ENCODE data around the gene KBTBD4.

The KBTBD4 gene

GRCh38 chr11:47524291-47524874 lies 54.4 kb downstream of the KBTBD4 start:
- Histone ChIP-seq H3K27me3 (replicated peaks in 2 of 5; ENCODE audit: control insufficient read depth in 4 of 5, insufficient read depth in 5 of 5, low read length in 4 of 5) (no peaks in the 10 kb centered on the region), H3K4me3 (ENCODE audit: control insufficient read depth in 1 of 7, extremely low read depth in 1 of 7, insufficient read depth in 4 of 7, low read depth in 2 of 7, low read length in 6 of 7) (peak overlapping the region in 1 of 7 experiments; percentile 19), H3K9me3 (ENCODE audit: control extremely low read depth in 1 of 5, control insufficient read depth in 4 of 5, insufficient read depth in 2 of 5, low read depth in 1 of 5, low read length in 4 of 5) (no peaks in the 10 kb centered on the region), H3K36me3 (ENCODE audit: control insufficient read depth in 4 of 4, insufficient read depth in 4 of 4, low read length in 3 of 4) (peaks cover 0 to 4% (median 3%) of the 10 kb centered on the region in 4 experiments), H3K27ac (ENCODE audit: insufficient read depth in 1 of 2, low read depth in 1 of 2, low read length in 2 of 2, poor library complexity in 1 of 2, severe bottlenecking in 2 of 2) (peak overlapping the region; percentile 64 to 82), H3K4me1 (ENCODE audit: control extremely low read depth in 1 of 4, control insufficient read depth in 4 of 4, insufficient read depth in 4 of 4, low read length in 3 of 4) (peaks cover 9 to 46% (median 33%) of the 10 kb centered on the region in 4 experiments)
- peak in 1 of 3 donors; percentile 21 for DNase-seq
- POLR2A ChIA-PET = interaction anchor here (0.6 kb wide), 2 partner anchors 14 to 19 kb away, joined by 3 to 4 read pairs; no protein-coding TSS in a partner anchor
- CTCF ChIA-PET = interaction anchor here (0.8 to 4.3 kb wide), 5 partner anchors 9 to 18 kb away, joined by 3 to 20 read pairs (median 4); no protein-coding TSS in a partner anchor
- WGBS (ENCODE audit: insufficient coverage) = 66% methylated on average over 5 of the region's 9 CpGs

GRCh38 chr11:47523490-47524225 lies 55.1 kb downstream of the KBTBD4 start:
- Histone ChIP-seq H3K9me3 (ENCODE audit: control extremely low read depth in 1 of 5, control insufficient read depth in 4 of 5, insufficient read depth in 2 of 5, low read depth in 1 of 5, low read length in 4 of 5) (no peaks in the 10 kb centered on the region), H3K36me3 (ENCODE audit: control insufficient read depth in 4 of 4, insufficient read depth in 4 of 4, low read length in 3 of 4) (peaks cover 0 to 4% (median 2%) of the 10 kb centered on the region in 4 experiments), H3K4me1 (ENCODE audit: control extremely low read depth in 1 of 4, control insufficient read depth in 4 of 4, insufficient read depth in 4 of 4, low read length in 3 of 4) (peaks cover 11 to 53% (median 39%) of the 10 kb centered on the region in 4 experiments), H3K4me3 (ENCODE audit: control insufficient read depth in 1 of 7, extremely low read depth in 1 of 7, insufficient read depth in 4 of 7, low read depth in 2 of 7, low read length in 6 of 7) (peak overlapping the region in 2 of 7 experiments; percentile 17 to 48), H3K27me3 (replicated peaks in 2 of 5; ENCODE audit: control insufficient read depth in 4 of 5, insufficient read depth in 5 of 5, low read length in 4 of 5) (no peaks in the 10 kb centered on the region), H3K27ac (ENCODE audit: insufficient read depth in 1 of 2, low read depth in 1 of 2, low read length in 2 of 2, poor library complexity in 1 of 2, severe bottlenecking in 2 of 2) (peak overlapping the region; percentile 52 to 82)
- CTCF ChIA-PET = interaction anchor here (0.6 to 4.3 kb wide), 5 partner anchors 9 to 293 kb away, joined by 3 to 20 read pairs (median 3); no protein-coding TSS in a partner anchor
- POLR2A ChIA-PET = interaction anchor here (0.6 to 0.7 kb wide), 2 partner anchors 14 to 17 kb away, joined by 3 read pairs; no protein-coding TSS in a partner anchor
- DNase-seq = peak; percentile 52 to 72 (median 72)
- WGBS (ENCODE audit: insufficient coverage) = 17% methylated on average over 1 of the region's 3 CpGs

Data from common myeloid progenitor, CD34-positive (primary cell).